HG03196 (cell line): ENCODE measurements around the gene DLL3.

Experiments used
- ATAC-seq: cut with Tn5 transposase; IDR thresholded peaks from one replicate; pipeline ENCODE4 v1.9.1; 2021; ENCODE audit not compliant: unreplicated experiment

The DLL3 gene

DNA sequence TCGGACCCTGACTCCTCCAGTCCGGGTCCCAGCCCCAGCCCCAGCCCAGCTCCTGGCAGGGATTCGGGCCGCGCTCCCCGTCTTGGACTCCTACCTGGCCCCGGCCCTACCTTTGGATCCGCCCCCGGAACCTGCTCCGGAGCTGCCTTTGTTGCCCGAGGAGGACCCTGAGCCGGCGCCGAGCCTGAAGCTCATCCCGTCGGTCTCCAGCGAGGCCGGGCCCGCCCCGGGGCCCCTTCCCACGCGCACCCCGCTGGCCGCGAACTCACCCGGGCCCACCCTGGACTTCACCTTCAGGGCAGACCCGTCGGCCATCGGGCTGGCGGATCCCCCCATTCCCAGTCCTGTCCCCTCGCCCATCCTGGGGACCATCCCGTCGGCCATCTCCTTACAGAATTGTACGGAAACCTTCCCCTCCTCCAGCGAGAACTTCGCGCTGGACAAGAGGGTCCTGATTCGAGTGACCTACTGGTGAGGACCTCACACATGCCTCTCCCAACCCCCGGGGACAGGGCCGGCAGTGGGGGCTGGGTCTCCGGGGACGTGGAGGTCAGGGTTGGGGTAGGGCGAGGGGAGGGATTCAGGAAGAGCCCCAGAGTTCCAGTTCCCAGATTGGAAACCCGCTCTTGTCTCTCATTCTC lies 16.9 kb downstream of the DLL3 start:
- ATAC-seq = no peak

DNA sequence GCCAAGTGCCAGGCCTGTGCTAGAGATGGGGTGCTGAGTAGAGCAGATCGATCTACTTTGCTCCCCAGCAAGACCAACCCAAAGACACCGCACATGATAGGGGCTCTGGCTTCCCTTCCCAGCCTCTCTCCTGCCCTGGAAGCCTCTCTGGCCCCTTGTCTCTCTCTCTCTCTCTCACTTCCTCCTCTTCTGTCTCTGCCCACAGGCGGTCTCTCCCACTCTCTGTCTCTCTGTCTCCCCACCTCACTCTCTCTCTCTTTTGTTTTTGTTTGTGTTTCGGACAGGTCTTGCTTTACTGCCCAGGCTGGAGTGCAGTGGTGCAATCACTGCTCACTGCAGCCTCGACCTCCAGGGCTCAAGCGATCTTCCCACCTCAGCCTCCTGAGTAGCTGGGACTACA lies 17.5 kb downstream of the DLL3 start:
- ATAC-seq = no peak

DNA sequence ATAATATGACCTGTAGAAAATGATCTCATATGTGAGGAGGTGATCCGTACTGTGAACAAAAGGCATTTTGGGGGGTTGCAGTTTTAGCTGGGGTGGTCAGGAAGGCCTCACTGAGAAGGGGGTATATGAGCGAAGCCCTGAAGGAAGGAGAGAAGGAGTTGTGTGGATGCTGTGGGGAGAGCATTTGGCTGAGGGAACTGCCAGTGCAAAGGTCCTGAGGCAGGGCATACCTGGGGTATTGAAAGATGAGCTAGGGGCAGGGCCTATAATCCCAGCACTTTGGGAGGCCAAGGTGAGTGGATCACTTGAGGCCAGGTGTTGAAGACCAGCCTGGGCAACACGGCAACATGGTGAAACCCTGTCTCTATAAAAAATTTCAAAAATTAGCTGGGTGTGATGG lies 18.7 kb downstream of the DLL3 start:
- no peak for ATAC-seq

- no peak for ATAC-seq
Measured at GRCh38 chr19:39518458-39518857, 19.7 kb downstream of the DLL3 start.

GRCh38 chr19:39518975-39519374 lies 20.2 kb downstream of the DLL3 start:
- no peak for ATAC-seq

- no peak for ATAC-seq
Measured at GRCh38 chr19:39520541-39521484, 22.1 kb downstream of the DLL3 start.

GRCh38 chr19:39524495-39524894 lies 25.7 kb downstream of the DLL3 start:
- no peak for ATAC-seq

DNA sequence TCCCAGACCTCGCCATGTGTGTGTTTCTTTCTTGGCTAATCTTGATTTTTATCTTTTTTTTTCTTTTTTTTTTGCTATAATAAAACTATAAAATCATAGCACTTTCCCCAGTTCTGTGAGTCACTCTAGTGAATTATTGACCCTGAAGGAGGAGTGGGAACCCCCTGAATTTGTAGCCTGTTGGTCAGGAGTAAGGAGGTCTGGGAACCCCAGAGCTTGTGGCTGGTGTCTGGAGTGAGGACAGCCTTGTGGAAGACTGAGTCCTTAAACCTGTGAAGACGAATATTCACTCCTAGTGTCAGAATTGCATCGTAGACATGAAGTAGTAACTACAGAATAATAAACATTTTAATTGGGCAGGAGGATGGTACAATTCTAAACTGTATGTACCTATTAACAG lies 26.5 kb downstream of the DLL3 start:
- no peak for ATAC-seq

DNA sequence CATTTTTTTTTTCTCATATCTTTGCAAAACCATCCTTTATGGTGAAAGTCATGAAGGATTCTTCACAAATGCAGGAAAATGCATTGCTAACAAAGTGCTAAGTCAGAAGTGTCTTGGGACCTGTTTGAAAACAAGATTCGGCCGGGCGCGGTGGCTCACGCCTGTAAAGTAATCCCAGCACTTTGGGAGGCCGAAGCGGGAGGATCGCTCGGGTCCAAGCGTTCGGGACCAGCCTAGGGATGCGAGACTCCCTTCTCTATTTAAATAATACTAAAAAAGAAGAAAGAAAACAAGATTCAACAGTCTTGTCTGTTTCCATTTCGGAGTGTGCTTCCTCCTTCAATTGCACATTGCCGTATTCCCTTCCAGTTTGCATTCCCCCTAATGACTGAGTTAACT lies 33.1 kb downstream of the DLL3 start:
- ATAC-seq = no peak

GRCh38 chr19:39532233-39533002 lies 33.7 kb downstream of the DLL3 start, which contains the start of gene EID2B:
Gene EID2B, minus strand, starts transcription at chr19:39532852. Its CDS starts 50 bp downstream, at chr19:39532802.
- peak; percentile 86 for ATAC-seq

GRCh38 chr19:39533003-39533512 lies 34.3 kb downstream of the DLL3 start:
- no peak for ATAC-seq

DNA sequence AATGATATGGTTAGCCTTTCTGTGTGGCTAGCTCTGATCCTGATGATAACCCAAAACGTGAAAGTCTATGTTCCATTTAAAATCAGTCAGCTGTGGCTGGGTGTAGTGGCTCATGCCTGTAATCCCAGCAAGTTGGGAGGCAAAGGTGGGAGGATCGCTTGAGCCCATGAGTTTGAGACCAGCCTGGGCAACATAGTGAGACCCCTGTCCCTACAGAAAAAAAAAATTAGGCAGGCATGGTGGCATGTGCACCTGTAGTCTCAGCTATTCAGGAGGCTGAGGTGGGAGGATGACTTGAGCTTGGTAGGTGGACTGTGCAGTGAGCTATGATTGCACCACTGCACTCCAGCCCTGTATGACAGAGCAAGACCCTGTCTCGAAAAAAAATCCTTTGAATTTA lies 35.0 kb downstream of the DLL3 start:
- ATAC-seq = no peak

DNA sequence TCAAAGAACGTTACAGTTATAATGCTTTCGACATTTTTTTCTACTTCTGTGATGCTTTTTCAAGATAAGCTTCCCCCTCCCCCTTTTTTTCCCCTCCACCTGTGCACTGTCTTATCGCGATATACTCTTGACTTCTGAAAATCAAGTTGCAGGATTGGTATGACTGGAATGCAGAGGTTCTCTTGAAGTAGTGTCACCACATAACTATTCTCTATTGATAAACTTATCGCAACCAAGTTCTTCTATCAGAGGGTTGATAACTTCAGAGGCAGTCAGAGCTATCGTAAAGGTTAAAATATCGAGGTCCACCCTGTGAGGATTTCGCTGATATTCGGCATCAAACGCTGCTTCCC lies 40.4 kb downstream of the DLL3 start:
- ATAC-seq = no peak

DNA sequence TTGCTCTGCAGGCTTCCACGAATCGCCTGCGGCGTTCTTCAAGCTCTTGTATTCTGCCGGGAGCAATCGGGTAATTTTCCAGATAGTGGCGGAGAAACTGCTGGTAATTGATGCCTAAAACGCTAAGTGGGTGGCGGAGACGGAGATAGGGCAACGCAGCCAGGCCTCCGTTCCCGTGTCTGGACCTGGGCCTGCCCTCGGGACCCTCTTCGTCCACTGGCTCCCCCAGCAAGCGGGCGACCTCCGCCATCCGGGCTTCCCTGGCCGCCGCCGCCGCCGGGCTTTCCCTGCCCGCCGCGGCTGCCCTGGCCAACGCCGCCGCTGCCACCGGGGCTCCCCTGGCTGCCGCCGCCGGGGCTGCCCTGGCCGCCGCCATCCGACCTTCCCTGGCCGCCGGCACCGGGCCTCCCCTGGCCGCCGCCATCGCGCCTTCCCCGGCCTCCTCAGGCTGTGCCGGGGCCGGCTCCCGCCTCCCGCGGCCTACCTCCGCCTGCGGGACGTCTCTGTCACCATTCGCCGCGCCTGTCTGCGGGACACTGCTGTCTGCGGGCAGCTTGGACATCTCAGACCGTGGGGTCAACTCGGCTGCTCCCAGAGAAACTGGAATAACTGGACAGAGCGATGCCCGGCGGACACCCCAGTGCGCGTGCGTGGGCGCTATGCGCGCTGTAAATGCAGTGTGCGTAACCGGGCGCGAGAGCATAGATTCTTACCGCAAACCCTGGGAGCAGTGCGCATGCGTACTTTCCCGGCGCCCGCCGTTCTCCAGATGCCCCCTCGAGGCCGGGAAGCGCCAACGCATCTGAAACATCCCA lies 41.0 kb downstream of the DLL3 start, which contains the start of gene EID2:
EID2 (minus strand) TSS at position 644 of the 815 bp plus-strand sequence; CDS start at position 562, 82 bp downstream.
- peak; percentile 77 for ATAC-seq

GRCh38 chr19:39540333-39540673 lies 41.6 kb downstream of the DLL3 start:
- no peak for ATAC-seq

GRCh38 chr19:39542206-39542605 lies 43.5 kb downstream of the DLL3 start:
- no peak for ATAC-seq

DNA sequence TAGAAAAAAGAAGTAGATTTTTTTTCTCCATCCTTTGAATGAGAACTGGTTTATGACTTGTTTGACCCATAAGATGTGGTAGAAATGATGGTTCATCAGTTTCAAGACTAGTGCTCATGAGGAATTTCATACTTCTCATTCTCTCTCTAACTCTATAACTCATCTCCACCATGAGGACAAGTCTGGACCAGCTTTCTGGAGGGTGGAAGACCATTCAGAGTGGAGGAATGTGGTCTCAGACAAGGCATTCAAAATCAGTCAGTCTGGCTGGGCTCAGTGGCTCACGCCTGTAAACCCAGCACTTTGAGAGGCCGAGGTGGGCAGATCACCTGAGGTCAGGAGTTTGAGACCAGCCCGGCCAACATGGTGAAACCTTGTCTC lies 44.7 kb downstream of the DLL3 start:
- ATAC-seq = no peak

DNA sequence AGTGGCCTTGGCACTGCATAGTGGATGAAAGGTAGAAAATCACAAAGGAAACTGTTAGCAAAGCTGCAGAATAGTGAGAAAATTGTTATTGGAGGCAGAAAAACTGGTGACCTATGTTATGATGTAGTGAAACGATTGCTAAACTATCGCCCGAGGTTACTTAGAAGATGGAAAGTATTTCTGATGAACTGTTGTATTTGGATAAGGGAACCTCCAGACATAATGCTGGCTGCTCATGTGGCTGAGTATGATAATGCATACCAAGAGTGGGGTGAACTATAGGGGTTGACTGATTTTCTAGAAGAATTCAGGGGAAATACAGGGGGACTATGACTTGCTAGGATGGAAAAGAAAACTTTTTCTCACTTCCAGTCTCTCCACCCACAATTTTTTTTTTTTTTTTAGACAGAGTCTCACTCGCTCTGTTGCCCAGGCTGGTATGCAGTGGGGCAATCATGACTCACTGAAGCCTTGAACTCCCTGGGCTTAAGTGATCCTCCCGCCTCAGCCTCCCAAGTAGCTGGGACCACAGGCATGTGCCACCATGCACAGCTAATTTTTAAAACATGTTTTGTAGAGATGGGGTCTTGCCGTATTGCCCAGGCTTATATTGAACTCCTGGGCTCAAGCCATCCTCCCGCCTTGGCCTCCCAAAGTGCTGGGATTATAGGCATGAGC lies 45.6 kb downstream of the DLL3 start:
- ATAC-seq = no peak

DNA sequence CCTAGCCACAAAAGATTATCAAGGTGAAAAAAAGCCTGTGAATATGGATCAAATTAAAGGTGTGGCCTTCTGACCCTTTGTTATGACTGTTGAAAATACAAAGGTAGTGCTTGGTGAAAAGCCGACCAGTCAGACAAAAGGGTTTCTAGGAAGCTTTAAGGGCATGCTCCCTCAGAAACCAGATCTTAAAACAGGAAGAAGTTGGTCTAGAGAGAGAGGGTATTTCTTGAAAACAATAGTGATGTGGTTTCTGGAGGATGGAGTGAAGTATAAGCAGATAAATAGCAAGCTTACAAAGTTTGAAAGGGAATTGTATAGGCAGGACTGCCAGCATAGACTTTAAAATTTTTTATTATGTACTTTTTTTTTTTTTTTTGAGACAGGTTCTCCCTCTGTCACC lies 46.2 kb downstream of the DLL3 start:
- ATAC-seq = no peak

DNA sequence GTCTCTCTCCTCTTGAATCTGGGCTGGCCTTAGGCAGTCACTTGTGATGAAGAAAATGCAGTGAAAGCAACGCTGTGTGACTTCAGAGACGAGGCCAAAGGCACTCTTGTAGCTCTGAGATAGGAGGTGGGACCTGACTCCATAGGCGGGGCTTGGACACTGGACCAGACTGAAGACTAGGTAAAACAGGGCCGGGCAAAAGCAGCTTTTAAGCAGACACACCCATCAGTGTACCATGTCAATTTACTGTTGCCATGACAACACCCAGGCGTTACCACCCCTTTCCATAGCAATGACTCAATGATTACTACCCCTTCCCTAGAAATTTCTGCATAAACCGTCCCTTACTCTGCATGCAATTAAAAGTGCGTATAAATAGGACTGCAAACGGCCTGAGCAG lies 47.9 kb downstream of the DLL3 start:
- ATAC-seq = no peak
